Lower lobe of right lung (tissue), 2 donors: ENCODE measurements around the gene RNF213. TPM values are rescaled to one million over a fixed set of nuclear protein-coding genes. Genes with fewer than 3 reads are reported as not detected.
A peak's percentile ranks its signal among the peaks of the same experiment; 100 is the strongest.

Source experiments
- ATAC-seq, 2 donors: fragments of 200-7000 bp; cut with Tn5 transposase; one replicate each; pipeline ENCODE4 v1.9.1; 2020 to 2022; ENCODE audit warnings: mild to moderate bottlenecking in 2 of 2, moderate library complexity in 2 of 2
- DNase-seq: peaks from one replicate; pipeline ENCODE4 v3.0.0-alpha.2; 2020
- H3K27ac ChIP-seq: fragments of 200-600 bp; one replicate; pipeline ENCODE4 v1.8.0; 2022
- H3K27me3 ChIP-seq: fragments of 200-600 bp; one replicate; pipeline ENCODE4 v1.8.0; 2022; ENCODE audit warnings: low read depth
- H3K36me3 ChIP-seq: fragments of 200-600 bp; one replicate; pipeline ENCODE4 v1.8.0; 2022; ENCODE audit warnings: mild to moderate bottlenecking
- H3K4me1 ChIP-seq: fragments of 200-600 bp; one replicate; pipeline ENCODE4 v1.8.0; 2022
- H3K4me3 ChIP-seq: fragments of 200-600 bp; one replicate; pipeline ENCODE4 v1.8.0; 2022; ENCODE audit warnings: mild to moderate bottlenecking
- H3K9me3 ChIP-seq: fragments of 200-600 bp; one replicate; pipeline ENCODE4 v1.8.0; 2022
- CTCF ChIP-seq: fragments of 200-600 bp; IDR thresholded peaks from one replicate; pipeline ENCODE4 v1.8.0; 2022; ENCODE audit warnings: antibody characterized with exemption, mild to moderate bottlenecking
- intact Hi-C: fragments of 100-400 bp; cut with DNase I; formaldehyde crosslinking; loops from one replicate; pipeline ENCODE4 v1.11.0; 2022
- total RNA-seq: library from RNA; stranded (reverse); fragmentation: NEBNext Ultra II Directional; extraction: Animal tissue kit (Norgen Biotek cat#: 25700); gene quantifications from one replicate; pipeline ENCODE4 v1.2.1, GENCODE V29; 2021
- donor health status: DM: no; HTN: yes; CAD: no; lungs with severe emphysema.

Gene RNF213
- total RNA-seq, 1 donor from 2014 or later, result 300 TPM

GRCh38 chr17:80277751-80278671 lies 17.4 kb downstream of the RNF213 start:
- DNase-seq (peak; percentile 43), ATAC-seq (peak; percentile 9 to 20)
- Histone ChIP-seq H3K27ac (peak overlapping the region; percentile 58), H3K4me1 (peaks cover 35% of the 10 kb centered on the region), H3K9me3 (no peaks in the 10 kb centered on the region), H3K4me3 (no peak overlapping the region), H3K27me3 (no peaks in the 10 kb centered on the region), H3K36me3 (peaks cover 86% of the 10 kb centered on the region)
- intact Hi-C loops, result no loop called here
- no peak for TF ChIP-seq CTCF

- Histone ChIP-seq H3K36me3 (peaks cover 87% of the 10 kb centered on the region), H3K27ac (no peak overlapping the region), H3K4me1 (peaks cover 30% of the 10 kb centered on the region), H3K9me3 (no peaks in the 10 kb centered on the region), H3K27me3 (no peaks in the 10 kb centered on the region), H3K4me3 (no peak overlapping the region)
- DNase-seq, result peak; percentile 77
- intact Hi-C loops, result no loop called here
- no peak for TF ChIP-seq CTCF
- peak; percentile 74 to 84 for ATAC-seq
Measured at GRCh38 chr17:80279895-80280294, 19.2 kb downstream of the RNF213 start.

- DNase-seq, result peak; percentile 14
- no peak overlapping the region for H3K4me3 ChIP-seq
- no peaks in the 10 kb centered on the region for H3K9me3 ChIP-seq
- ATAC-seq, result no peak
- no peak for TF ChIP-seq CTCF
- intact Hi-C loops, result no loop called here
- peaks cover 88% of the 10 kb centered on the region for H3K36me3 ChIP-seq
- peaks cover 30% of the 10 kb centered on the region for H3K4me1 ChIP-seq
- no peaks in the 10 kb centered on the region for H3K27me3 ChIP-seq
- H3K27ac ChIP-seq, result no peak overlapping the region
Measured at GRCh38 chr17:80281516-80281915, 20.9 kb downstream of the RNF213 start.

GRCh38 chr17:80283116-80283852 lies 22.6 kb downstream of the RNF213 start:
- peak; percentile 27 for DNase-seq
- no peak for TF ChIP-seq CTCF
- Histone ChIP-seq H3K4me1 (peaks cover 23% of the 10 kb centered on the region), H3K27me3 (no peaks in the 10 kb centered on the region), H3K27ac (no peak overlapping the region), H3K9me3 (no peaks in the 10 kb centered on the region), H3K36me3 (peaks cover 87% of the 10 kb centered on the region), H3K4me3 (no peak overlapping the region)
- ATAC-seq, result no peak
- intact Hi-C loops, result no loop called here

- Histone ChIP-seq H3K4me1 (peaks cover 11% of the 10 kb centered on the region), H3K9me3 (no peaks in the 10 kb centered on the region), H3K4me3 (no peak overlapping the region), H3K27me3 (no peaks in the 10 kb centered on the region), H3K36me3 (peaks cover 87% of the 10 kb centered on the region), H3K27ac (no peak overlapping the region)
- ATAC-seq, result no peak
- TF ChIP-seq CTCF, result no peak
- peak; percentile 22 for DNase-seq
- intact Hi-C loops, result no loop called here
Measured at GRCh38 chr17:80284631-80285030, 24.0 kb downstream of the RNF213 start.
